DOHH2 (cell line): ENCODE results near the gene UBE4B.

Source experiments
- CTCF ChIP-seq: fragments of 200-600 bp; sonication (generic); IDR thresholded peaks from one replicate; pipeline ENCODE4 v1.5.1; 2014; ENCODE audit warnings: antibody characterized with exemption, mild to moderate bottlenecking, low read depth, low read length; ENCODE audit not compliant: poor library complexity, severe bottlenecking
- EZH2phosphoT487 ChIP-seq: fragments of 200-600 bp; sonication (generic); IDR thresholded peaks from 2 replicates; pipeline ENCODE4 v1.6.1; 2017; ENCODE audit warnings: borderline replicate concordance, mild to moderate bottlenecking, antibody characterized with exemption, low read length, moderate library complexity, mixed read lengths

- TF ChIP-seq CTCF: no peak
- no peak for TF ChIP-seq EZH2phosphoT487
Measured at GRCh38 chr1:9993561-9994075, 39.1 kb upstream of the UBE4B start.
